IPS DF 6.9 (cell line): Measurements from ENCODE around the gene MECR.

Experiments used
- DNase-seq: peaks from one replicate; pipeline ENCODE4 v3.0.0-alpha.2; 2013; ENCODE audit warnings: low read depth, low spot score
- H3K27ac ChIP-seq: one replicate; pipeline ENCODE4 v1.5.1; 2013; ENCODE audit warnings: low read length, control low read depth
- H3K27me3 ChIP-seq: 2 replicates; pipeline ENCODE4 v1.6.1; 2013; ENCODE audit warnings: mild to moderate bottlenecking, low read length; ENCODE audit not compliant: control insufficient read depth, insufficient read depth
- H3K36me3 ChIP-seq: 2 replicates; pipeline ENCODE4 v1.6.1; 2013; ENCODE audit warnings: low read length; ENCODE audit not compliant: control insufficient read depth, insufficient read depth
- H3K4me1 ChIP-seq: 2 replicates; pipeline ENCODE4 v1.6.1; 2013; ENCODE audit warnings: low read length; ENCODE audit not compliant: control insufficient read depth, insufficient read depth
- H3K4me3 ChIP-seq: 2 replicates; pipeline ENCODE4 v1.5.1; 2013; ENCODE audit warnings: mild to moderate bottlenecking, low read length
- H3K9me3 ChIP-seq: 2 replicates; pipeline ENCODE4 v1.6.1; 2013; ENCODE audit warnings: low read length, inconsistent platforms; ENCODE audit not compliant: control insufficient read depth, insufficient read depth
- WGBS: extraction: QIAGEN DNeasy Blood & Tissue Kit; methylation state at CpG from one replicate; pipeline ENCODE4 v1.1.7; 2013; ENCODE audit warnings: mixed read lengths, missing lambda C conversion rate; ENCODE audit not compliant: insufficient read length, insufficient coverage; 5-methylcytosine and 5-hydroxymethylcytosine counted together

The MECR gene

DNA sequence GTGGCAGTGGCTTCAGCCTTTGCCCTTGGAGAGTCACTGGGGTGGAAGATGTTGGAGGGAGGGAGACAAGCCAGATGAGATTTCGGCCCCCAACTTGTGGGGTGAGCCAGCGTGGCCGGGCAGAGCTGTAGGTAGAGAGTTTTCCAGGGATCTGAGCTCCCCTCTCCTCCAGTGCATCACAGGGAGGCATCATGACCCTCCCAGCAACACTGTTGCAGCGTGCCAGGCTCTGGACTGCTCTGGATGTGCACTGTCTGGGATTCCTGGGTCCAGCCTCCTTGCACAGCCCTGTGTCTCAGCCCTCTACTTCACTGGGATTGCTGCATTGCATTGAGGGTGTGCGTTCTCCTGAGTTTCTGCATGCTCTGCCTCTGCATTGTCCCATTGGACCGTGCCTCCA, 14.5 kb upstream of the MECR start:
- Histone ChIP-seq H3K9me3 (no peaks in the 10 kb centered on the region), H3K27ac (no peak overlapping the region), H3K27me3 (no peaks in the 10 kb centered on the region), H3K36me3 (no peaks in the 10 kb centered on the region), H3K4me3 (no peak overlapping the region), H3K4me1 (peaks cover 14% of the 10 kb centered on the region)
- DNase-seq = no peak
- no CpG with 5 or more reads among the region's 6 CpGs for WGBS

DNA sequence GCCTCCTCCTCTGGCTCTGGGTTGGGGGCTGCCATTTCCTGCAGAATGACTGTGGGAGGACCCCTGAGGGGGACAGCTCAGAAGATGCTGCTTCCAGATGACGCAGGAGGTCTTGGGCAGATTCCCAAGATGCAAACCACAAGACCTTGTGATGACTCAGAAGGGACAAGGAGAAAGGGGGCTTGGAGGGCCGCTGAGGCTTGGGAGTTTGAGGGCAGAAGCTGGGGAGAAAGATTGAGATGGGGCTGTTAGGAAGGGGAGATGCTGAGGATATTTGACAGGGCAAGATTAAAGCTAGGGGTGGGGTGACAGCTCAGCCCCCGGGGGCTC, 13.1 kb upstream of the MECR start:
- peaks cover 17% of the 10 kb centered on the region for H3K4me1 ChIP-seq
- no peak for DNase-seq
- H3K4me3 ChIP-seq = no peak overlapping the region
- no peaks in the 10 kb centered on the region for H3K36me3 ChIP-seq
- no peak overlapping the region for H3K27ac ChIP-seq
- no CpG with 5 or more reads among the region's 3 CpGs for WGBS
- no peaks in the 10 kb centered on the region; the same call in 1 of the 2 replicates for H3K27me3 ChIP-seq
- no peaks in the 10 kb centered on the region for H3K9me3 ChIP-seq

DNA sequence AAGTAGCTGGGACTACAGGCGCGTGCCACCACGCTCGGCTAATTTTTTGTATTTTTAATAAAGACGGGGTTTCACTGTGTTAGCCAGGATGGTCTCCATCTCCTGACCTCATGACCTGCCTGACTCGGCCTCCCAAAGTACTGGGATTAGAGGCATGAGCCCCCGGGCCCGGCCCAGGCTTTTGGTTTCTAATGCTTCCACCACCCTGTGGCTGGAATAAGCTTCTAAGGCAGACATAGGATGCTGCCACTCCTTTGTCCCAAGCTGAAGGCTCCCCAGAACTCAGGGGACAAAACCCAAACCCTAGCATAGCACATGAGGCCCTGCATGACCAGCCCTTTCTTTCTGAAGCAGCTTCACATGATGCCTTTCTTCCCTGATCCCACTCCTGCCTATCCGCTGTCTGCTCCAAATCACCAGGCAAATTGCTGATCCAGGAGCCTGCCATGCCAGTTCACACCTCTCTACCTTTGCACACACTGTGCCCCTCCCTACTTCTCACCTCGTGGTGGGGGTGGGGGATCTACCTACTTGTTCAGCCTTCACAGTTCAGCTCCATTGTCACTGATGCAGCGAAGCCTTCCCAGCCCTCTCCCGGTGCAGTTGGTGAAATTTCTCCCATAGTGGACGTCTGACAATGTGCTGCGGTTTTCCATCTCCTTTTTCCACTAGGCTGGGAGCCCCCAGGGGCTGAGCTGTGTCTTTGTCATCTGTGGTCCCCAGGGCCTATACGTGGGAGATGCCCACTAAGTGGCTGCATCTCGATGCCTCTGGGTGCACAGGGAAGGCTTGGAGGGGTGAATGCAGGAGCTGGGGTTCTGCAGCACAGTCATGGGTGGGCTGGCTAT, 12.5 kb upstream of the MECR start:
- no CpG with 5 or more reads among the region's 16 CpGs for WGBS
- Histone ChIP-seq H3K27me3 (peaks cover 2% of the 10 kb centered on the region; the same call in 1 of the 2 replicates), H3K9me3 (no peaks in the 10 kb centered on the region), H3K36me3 (no peaks in the 10 kb centered on the region), H3K27ac (no peak overlapping the region), H3K4me3 (no peak overlapping the region), H3K4me1 (peaks cover 16% of the 10 kb centered on the region)
- DNase-seq = no peak

DNA sequence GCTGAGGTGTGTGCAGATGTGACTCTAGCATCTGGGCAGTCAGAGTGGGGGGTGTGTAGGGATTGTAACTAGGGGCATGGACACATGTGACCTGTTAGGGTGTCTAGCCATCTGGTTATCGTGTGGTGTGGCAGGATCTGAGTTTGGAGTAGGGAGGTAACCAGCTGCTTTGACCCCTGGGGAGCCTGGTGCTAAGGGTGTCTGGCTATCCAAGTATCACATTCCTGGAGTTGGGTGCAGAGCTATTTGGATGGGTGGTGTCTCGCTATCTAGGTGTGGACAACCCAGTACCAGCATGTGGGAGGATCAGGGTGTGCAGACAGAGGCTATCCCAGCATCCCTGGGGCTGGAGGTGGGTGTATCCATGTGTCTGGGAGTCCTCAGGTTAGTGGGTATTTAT, 10.3 kb upstream of the MECR start:
- Histone ChIP-seq H3K27me3 (peaks cover 13% of the 10 kb centered on the region; the same call in 1 of the 2 replicates), H3K9me3 (no peaks in the 10 kb centered on the region), H3K4me3 (no peak overlapping the region), H3K4me1 (peaks cover 18% of the 10 kb centered on the region), H3K36me3 (no peaks in the 10 kb centered on the region), H3K27ac (no peak overlapping the region)
- no peak for DNase-seq
- no CpG with 5 or more reads among the region's 2 CpGs for WGBS

DNA sequence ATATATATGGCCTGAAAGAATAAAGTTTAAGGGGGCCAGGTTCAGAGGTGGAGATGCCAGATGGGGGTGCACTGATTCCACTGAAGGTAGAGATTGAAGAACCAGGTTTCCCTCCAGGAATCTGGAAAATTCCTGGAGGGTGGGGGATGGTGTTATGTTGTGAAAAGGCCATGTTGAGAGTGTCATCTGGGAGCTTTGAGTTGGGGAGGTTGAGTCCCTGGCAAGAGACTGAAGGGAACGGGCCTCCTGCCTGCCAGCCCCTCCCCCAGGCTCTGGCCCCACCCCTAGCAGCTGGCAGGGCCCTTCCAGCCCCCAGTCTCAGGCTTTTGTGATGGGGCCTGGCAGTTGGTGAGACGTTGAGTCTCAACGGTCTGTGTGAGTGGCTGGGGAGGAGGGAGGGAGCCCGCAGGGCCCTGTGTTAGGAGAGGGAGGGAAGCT, 9.7 kb upstream of the MECR start:
- H3K4me1 ChIP-seq = peaks cover 18% of the 10 kb centered on the region
- no peaks in the 10 kb centered on the region for H3K36me3 ChIP-seq
- no peak overlapping the region for H3K4me3 ChIP-seq
- H3K9me3 ChIP-seq = no peaks in the 10 kb centered on the region
- no peak overlapping the region for H3K27ac ChIP-seq
- no CpG with 5 or more reads among the region's 4 CpGs for WGBS
- peaks cover 13% of the 10 kb centered on the region; the same call in 1 of the 2 replicates for H3K27me3 ChIP-seq
- no peak for DNase-seq

DNA sequence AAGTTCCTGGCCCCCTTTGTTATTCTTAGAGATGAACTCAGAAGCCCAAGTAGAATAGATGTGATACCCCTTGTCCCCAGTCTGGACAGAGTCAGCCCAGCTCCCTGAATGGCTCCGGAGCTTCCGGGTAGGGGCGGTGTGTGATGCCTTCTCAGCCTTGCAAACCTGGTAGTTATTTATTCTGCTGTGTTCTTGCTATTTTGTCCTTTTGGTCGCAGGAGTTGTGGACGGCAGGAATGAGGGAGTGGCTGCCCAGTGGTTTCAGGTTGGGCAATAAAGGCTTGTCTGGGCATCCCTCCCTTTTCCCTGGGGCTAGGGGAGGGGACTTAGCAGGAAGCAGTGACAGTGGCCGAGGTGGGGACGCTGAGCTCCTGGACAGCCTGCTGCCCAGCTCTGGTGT, 8.4 kb upstream of the MECR start:
- Histone ChIP-seq H3K9me3 (no peaks in the 10 kb centered on the region), H3K27ac (no peak overlapping the region), H3K27me3 (peaks cover 13% of the 10 kb centered on the region; the same call in 1 of the 2 replicates), H3K4me3 (no peak overlapping the region), H3K4me1 (peaks cover 18% of the 10 kb centered on the region), H3K36me3 (no peaks in the 10 kb centered on the region)
- DNase-seq = no peak
- no CpG with 5 or more reads among the region's 7 CpGs for WGBS

DNA sequence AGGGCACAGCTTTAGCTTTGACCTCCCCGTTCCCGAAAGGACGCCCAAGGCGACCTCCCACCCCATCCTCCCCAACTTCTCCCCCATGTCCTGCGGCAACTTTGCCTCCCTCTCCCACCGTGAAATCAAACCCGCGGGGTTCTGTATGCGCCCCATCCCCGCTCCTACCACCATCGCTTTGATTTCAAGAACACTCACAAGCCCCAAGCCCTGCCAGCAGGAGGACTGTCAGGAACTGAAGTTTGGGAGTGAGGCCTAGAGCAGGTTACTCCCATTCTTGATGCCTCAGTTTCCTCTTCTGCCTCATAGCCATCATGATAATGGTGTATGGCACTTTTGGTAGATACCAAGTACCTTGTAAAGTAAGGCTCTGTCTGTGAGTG, 7.9 kb upstream of the MECR start:
- WGBS = no CpG with 5 or more reads among the region's 11 CpGs
- Histone ChIP-seq H3K27me3 (peaks cover 13% of the 10 kb centered on the region; the same call in 1 of the 2 replicates), H3K27ac (no peak overlapping the region), H3K4me1 (peaks cover 18% of the 10 kb centered on the region), H3K9me3 (no peaks in the 10 kb centered on the region), H3K36me3 (no peaks in the 10 kb centered on the region), H3K4me3 (peak overlapping the region; percentile 24; the same call in 1 of the 2 replicates)
- DNase-seq = no peak

DNA sequence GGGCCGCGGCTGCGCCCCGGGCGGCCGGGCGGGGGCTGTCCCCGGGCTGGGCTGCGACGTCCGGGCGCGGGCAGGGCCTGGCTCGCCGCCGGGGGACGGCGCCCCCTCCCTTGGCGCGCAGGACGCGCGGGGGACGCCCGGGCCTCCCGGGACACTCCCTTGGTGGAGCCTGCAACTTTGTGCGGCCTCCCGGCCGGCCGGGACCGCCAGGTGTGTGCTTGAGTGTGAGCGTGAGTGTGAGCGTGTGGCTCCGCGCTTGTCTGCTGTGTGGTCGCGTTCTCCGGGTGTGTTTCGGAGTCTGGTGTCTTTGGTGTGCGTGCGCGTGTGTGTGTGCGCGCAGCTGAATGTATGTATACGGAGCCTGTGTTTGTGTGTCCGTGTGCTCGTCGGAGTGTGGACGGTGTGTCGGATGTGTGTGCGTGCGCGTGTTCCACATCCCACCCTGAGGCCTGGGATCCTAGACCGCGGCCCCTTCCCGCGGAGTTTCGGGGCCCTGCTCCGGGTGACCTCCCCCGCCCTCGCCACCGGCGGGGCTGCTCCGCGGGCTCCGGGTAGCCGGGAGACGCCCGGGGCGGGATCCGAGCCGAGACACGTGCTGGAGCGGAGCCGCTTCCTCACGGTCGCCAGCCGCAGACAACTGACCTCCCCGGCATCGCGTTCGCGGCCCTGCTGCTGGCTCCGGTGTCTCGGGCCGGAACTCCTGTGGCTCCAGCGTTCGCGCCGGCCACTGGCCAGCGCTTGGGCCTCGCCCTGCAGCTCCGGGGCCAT, 7.3 kb upstream of the MECR start:
- Histone ChIP-seq H3K36me3 (no peaks in the 10 kb centered on the region), H3K4me3 (peak overlapping the region; percentile 24; the same call in 1 of the 2 replicates), H3K27me3 (peaks cover 13% of the 10 kb centered on the region; the same call in 1 of the 2 replicates), H3K27ac (no peak overlapping the region), H3K9me3 (no peaks in the 10 kb centered on the region), H3K4me1 (peaks cover 18% of the 10 kb centered on the region)
- no peak for DNase-seq
- no CpG with 5 or more reads among the region's 93 CpGs for WGBS

DNA sequence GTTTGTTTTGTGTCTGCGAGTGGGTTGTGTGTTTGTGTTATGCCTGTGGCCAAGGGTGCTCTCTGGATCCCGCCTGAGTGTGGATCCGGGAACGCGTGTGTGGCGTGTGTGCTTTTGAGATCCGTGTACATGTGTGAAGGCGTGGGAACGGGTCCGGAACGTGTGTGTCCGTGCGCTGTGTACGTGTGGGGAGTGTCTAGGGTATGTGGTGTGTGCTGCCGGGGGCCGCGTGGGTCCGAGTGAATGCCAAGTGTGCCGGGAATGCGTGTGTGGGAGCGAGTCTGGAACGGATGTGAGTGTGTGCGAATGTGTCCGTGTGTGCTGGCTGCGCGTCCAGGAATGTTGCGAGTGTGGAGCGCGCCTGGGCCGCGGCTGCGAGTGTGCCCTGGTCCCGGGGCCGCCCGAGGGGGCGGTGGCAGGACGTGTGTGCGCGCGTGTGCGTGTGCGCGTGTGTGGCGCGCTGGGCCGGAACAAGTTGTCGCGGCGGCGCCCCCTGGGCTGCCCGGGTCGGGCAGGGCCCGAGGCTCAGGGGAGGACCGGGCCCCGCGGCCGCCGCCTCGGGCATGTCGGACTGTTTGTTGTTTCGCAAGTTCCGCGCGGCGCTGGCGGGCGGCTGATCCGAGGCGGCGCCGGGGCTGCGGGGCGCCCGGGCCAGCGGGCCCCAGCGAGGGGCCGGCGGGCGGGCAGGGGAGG, 6.5 kb upstream of the MECR start:
- Histone ChIP-seq H3K27ac (no peak overlapping the region), H3K27me3 (peaks cover 13% of the 10 kb centered on the region; the same call in 1 of the 2 replicates), H3K4me1 (peaks cover 18% of the 10 kb centered on the region), H3K4me3 (peak overlapping the region; percentile 44; the same call in 1 of the 2 replicates), H3K36me3 (no peaks in the 10 kb centered on the region), H3K9me3 (no peaks in the 10 kb centered on the region)
- no CpG with 5 or more reads among the region's 79 CpGs for whole genome bisulfite sequencing
- no peak for DNase-seq

DNA sequence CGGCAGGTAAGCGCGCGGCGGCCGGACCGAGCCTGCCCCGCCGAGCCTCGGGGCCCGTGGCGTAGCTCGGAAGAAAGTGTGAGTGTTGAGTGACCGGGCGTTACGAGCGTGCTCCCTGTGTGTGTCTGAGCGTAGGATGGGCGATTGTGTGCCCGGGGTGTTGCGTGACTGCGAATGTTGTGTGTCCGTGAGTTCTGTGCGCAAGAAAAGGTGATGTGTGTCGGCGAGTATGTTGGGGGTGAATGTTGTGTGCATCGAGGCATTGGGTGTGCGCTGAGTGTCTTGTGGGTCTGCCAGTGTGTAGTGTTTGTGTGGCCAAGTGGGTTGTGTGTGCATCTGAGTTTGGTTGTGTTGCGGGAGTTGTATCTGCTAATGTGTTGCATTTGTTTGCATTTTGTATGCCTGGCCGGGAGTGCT, 6.0 kb upstream of the MECR start:
- H3K9me3 ChIP-seq = no peaks in the 10 kb centered on the region
- WGBS = no CpG with 5 or more reads among the region's 30 CpGs
- peak overlapping the region; percentile 44 for H3K4me3 ChIP-seq
- H3K4me1 ChIP-seq = peaks cover 18% of the 10 kb centered on the region
- H3K27ac ChIP-seq = no peak overlapping the region
- no peak for DNase-seq
- H3K36me3 ChIP-seq = no peaks in the 10 kb centered on the region
- peaks cover 13% of the 10 kb centered on the region; the same call in 1 of the 2 replicates for H3K27me3 ChIP-seq
